GM21825 (cell line): ENCODE measurements around the gene KCNMB1.

ENCODE experiments used
- ATAC-seq: cut with Tn5 transposase; IDR thresholded peaks from one replicate; pipeline ENCODE4 v1.9.1; 2021; ENCODE audit warnings: mild to moderate bottlenecking, moderate library complexity; ENCODE audit not compliant: unreplicated experiment

Gene KCNMB1, protein sequence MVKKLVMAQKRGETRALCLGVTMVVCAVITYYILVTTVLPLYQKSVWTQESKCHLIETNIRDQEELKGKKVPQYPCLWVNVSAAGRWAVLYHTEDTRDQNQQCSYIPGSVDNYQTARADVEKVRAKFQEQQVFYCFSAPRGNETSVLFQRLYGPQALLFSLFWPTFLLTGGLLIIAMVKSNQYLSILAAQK

GRCh38 chr5:170388818-170389549 is at the start of gene KCNMB1:
Gene KCNMB1, minus strand, starts transcription at chr5:170389367. Its CDS starts 3,920 bp downstream, at chr5:170385447.
- ATAC-seq: no peak

DNA sequence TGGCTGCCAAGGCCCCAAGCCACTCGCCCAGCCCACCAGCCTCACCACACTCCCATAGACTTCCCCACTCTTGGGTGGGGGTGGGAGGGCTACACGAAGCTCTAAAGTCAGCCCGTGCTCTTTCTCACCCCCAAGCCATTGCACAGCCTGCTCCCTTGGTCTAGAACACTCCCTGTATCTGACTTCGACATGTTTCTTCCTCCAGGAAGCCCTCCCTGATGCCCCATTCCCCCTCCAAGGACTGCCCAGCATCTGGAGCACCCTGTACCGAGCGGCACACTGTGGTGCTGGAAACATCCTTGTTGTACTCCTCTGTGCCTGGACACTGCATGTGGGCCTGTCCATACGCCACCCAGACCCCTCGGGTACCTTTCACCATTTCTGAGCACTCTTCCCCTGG is 49.4 kb upstream of the KCNMB1 start:
- ATAC-seq: no peak

DNA sequence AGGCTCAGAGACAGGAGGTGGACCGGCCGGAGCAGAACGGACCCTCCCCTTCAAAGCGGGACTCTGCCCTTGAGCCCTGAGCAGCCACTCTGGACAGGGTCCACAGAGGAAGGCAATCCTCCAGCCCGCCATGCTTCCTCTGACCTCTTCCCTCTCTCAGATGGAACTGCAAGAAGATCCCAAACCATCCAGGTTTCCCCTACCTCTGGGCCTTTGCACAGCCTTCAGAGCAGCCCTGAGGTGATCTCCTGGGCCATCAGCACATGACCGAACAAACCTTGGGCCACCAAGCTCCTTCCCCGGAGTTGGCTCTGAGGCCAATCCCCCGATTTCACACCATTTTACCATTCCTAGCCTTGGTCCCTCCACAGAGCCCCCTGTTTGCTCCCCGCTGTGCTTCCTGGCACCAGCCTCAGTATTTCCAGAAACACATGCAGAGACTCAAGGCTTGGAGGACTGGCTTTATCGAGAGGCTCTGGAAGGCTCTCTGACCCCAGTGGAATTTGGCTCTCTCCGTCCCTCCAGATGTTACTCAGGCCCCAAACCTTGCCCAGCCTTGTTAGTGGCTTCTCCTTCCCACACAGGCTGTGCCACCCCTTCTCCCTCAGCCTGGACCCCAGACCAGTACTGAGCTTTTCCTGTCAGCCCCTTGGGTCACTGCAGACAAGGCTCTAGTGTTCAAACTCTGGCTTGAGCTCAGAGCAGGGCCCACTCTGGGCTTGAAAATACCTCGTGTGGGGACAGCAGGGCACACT is 48.6 kb upstream of the KCNMB1 start:
- ATAC-seq: no peak

GRCh38 chr5:170436335-170436734 is 47.2 kb upstream of the KCNMB1 start:
- no peak for ATAC-seq

DNA sequence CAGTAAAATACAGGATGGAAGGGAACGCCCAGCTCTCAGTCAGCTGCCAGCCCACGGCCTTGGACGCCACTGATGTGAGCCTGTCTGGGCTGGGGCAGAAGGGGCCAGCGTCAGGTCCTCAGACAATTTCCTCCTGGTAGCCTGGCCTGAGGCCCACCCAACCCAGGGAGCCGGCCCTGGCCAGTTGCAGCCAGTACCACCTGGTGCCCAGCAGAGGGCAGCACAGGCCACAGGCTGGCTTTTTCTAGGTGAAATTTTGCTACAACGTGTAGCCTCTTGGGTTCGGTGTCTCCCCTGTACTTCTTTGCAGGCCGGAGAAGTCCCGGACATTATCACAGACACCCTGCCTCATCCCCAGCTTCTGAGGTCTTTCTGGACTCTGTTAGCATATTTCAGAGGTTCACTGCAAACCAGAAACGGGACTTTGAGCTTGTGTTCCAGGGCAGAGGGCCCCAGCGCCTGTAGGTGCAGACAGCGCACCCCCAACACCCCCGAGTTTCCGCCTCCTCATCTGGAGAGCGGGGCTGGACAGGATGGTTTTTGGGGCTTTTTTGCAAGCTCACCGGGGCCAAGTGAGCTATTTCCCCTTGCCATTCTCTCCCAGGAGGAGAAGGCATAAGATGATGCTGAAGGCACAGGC is 45.9 kb upstream of the KCNMB1 start:
- ATAC-seq: no peak

DNA sequence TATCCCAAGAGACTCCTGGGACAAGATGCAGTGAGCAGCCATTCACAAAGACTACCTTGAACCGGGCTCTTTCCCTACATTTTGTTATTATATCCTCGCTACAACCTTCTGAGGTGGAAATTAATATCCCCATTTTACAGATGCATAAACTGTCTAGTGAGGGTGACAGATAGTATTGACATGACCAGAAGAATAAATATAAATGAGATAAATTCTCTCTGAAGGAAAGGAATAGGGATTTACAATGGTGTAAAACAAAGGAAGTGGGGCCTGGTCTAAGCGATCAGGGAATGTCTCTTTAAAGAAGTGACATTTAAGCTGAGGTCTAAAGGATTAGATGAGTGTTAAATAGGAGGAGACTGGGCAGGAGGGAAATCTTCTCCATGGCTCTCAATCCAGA is 43.5 kb upstream of the KCNMB1 start:
- ATAC-seq: no peak

- no peak for ATAC-seq
These were observed 42.4 kb upstream of the KCNMB1 start for GRCh38 chr5:170431571-170431970.

- no peak for ATAC-seq
These were observed 41.8 kb upstream of the KCNMB1 start for GRCh38 chr5:170430866-170431437.

DNA sequence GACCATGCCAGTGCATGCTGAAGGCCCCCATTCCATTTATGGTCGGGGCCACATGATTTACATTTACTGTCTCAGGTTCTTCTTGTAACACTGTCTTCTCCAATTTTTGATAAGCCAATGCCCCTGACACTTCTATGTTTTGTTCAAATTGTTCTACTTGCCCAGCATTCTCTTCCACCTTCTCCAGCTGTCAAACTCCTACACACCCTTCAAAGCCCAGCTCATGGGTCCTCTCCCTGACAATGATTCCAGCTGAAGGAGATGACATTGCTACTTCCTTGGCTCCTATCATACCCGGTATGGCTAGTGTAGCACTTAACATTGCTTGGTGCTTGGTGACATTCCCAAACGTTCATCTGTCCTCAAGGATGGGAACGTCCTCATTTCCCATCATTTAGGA is 41.1 kb upstream of the KCNMB1 start:
- no peak for ATAC-seq

- ATAC-seq: no peak
These were observed 39.8 kb upstream of the KCNMB1 start for GRCh38 chr5:170429014-170429413.

GRCh38 chr5:170427672-170428236 is 38.6 kb upstream of the KCNMB1 start:
- ATAC-seq: no peak

DNA sequence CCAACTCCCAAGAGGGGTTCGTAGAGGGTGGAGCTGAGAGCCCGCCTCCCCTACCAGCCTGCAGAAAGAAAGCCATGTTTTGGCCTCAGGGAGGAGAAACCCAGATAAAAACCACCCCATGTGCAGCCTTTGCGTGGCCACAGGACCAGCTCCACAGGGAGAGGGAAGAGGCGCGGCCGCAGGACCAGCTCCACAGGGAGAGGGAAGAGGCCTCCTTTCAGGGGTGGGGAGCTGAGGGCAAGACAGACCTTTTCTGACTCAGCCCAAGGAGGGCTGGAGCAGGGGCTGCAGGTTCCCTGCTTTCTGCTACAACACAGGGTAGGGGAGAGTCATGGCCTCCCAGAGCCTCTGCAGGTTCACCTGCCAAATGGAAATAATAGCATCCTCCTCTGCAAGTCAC is 37.6 kb upstream of the KCNMB1 start:
- no peak for ATAC-seq

- ATAC-seq: no peak
These were observed 37.1 kb upstream of the KCNMB1 start for GRCh38 chr5:170426149-170426767.

- ATAC-seq: no peak
These were observed 36.6 kb upstream of the KCNMB1 start for GRCh38 chr5:170425731-170426130.

DNA sequence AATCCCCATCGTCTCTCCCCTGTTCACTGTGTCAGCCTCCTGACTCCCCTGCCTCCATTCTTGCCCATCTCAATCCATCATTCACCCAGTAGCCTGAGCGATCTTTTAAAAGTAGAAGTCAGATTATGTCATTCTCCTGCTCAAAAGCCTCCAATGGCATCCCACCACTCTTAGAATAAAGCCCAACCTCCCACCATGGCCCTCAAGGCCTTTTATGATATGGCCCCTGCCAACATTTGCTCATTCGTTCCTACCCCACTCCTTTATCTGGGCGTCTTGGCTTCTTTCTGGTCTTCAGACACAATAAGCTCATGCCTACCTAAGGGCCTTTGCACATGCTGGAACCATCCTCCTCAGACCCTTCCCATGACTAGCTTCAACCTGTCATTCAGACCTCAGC is 35.5 kb upstream of the KCNMB1 start:
- no peak for ATAC-seq

GRCh38 chr5:170423692-170424091 is 34.5 kb upstream of the KCNMB1 start:
- no peak for ATAC-seq

- ATAC-seq: no peak
These were observed 32.7 kb upstream of the KCNMB1 start for GRCh38 chr5:170421826-170422225.

- peak; percentile 70 for ATAC-seq
These were observed 31.7 kb upstream of the KCNMB1 start for GRCh38 chr5:170420806-170421412.

GRCh38 chr5:170419643-170420042 is 30.5 kb upstream of the KCNMB1 start:
- ATAC-seq: no peak

DNA sequence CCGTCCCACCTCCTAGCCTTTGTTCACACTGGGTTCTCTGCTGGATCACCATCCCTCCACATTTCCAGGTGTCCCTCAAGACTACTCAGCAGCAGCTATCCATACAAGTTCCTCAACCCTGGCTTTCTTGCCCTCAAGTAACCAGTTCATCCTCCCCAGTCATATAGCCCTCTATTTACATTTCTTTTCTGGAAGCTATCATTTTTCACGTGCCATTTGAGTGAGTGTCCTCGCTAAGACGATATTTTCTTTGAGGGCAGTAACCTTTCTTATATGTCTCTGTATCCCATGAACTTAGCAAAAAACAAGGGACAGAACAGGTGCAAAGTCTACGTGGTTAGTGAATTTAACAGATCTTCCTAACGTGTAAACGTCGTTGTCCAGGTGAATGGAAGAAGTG is 29.6 kb upstream of the KCNMB1 start:
- ATAC-seq: no peak
